HG02840 (cell line): Measurements from ENCODE around the gene ENOX2.
A peak's percentile ranks its signal among the peaks of the same experiment; 100 is the strongest.
"Not testable (repeated sequence)": the region's sequence is repeated elsewhere in the genome, so short reads cannot be mapped to it uniquely, and the experiment has no call there.

Experiments used
- ATAC-seq: cut with Tn5 transposase; IDR thresholded peaks from one replicate; pipeline ENCODE4 v1.9.1; 2021; ENCODE audit warnings: mild to moderate bottlenecking, moderate library complexity, moderate number of reproducible peaks; ENCODE audit not compliant: unreplicated experiment, low FRiP score

Gene ENOX2, protein sequence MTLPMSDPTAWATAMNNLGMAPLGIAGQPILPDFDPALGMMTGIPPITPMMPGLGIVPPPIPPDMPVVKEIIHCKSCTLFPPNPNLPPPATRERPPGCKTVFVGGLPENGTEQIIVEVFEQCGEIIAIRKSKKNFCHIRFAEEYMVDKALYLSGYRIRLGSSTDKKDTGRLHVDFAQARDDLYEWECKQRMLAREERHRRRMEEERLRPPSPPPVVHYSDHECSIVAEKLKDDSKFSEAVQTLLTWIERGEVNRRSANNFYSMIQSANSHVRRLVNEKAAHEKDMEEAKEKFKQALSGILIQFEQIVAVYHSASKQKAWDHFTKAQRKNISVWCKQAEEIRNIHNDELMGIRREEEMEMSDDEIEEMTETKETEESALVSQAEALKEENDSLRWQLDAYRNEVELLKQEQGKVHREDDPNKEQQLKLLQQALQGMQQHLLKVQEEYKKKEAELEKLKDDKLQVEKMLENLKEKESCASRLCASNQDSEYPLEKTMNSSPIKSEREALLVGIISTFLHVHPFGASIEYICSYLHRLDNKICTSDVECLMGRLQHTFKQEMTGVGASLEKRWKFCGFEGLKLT

DNA sequence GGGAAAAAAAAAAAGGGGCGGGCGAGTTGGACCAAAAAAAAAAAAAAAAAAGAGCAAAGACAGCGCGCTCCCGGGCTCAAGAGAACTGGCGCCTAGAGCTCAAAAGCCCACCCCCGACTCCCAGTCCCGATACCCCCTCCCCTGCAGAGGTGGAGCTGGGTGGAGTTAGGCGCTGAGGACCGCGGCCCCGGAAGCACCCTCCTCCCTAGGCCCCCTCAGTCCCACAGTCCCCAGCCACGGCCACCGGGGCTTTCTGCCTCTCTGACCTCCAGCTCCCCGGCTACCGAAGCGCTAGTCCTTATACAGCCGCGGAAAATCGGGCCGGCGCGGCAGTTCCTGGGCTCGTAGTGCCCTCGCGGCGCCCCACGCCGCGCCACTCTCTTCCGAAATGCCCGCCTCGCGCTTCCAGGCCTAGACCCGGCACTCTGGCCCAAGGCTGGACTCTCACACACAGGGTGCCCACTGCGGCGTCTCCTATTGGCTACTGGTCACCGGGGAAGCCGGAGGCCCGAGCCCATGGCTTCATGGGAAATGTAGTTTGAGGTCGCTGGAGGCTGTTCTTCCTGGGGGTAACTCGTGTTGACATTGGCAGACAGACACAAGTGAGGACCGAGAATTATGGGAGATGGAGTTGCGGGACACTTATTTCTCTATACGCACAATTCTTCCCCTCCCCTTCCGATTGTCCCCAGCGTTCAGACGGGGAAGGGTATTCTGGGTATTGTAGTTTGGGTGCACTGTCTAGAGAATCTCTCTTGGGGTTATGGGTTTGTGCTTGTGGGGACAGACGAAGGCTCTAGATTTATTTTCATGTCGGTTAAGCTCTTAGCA is at the start of gene ENOX2:
TSS of gene ENOX2 (minus strand) at position 427 of the 831 bp plus-strand sequence. CDS start 199,993 bp downstream, outside the sequence.
- ATAC-seq: peak; percentile 99

DNA sequence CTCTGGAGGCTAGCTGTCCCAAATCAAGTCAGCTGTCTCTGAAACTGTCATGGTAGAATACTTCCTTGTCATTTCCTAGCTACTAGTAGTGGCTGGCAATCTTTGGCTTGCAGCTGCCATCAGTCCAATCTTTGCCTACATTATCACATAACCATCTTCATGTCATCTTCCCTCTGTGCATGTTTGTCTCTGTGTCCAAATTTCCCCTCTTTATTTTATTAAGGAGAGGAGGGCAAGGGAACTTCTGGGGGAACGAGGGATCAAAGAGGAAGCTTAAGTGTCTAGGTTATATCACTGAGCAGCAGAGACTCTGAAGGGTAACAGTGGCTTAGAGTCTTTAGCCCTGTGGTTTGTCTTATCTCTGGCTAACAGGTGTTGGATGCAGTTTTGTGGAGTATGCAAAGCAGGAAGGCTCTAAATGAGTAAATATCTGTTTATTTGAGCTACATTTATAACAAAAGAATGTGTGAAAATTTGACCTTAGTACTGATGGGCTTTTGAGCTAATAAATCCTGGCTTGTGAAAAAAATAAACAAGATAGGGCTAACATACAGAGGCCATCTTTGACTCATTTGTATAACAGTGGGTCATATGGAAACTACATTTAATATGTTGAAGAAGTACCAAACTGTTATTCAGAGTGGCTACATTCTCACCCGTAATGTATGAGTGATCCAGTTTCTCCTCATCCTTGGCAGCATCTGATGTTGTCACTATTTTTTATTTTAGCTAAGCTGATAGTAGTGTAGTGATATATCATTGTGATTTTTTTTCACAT is 49.4 kb upstream of the ENOX2 start:
- peak; percentile 97 for ATAC-seq

DNA sequence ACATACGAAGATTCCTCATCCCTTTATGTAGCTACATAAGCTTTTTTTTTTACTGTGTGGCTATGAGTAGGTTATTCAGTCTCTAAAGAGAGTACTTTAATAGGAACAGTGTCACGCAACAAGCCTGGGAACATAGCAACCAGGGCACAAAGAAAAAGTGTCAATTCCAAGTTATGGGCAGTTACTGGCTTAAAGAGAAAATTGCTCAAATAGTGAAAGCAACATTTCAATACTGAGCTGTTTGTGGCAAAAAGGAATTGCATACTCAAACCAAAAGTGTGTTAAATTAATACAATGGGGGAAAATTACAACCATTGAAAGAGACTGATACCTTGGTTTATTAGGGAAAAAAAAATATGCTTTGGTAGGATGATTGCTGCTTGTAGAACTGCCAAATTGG is 41.2 kb upstream of the ENOX2 start:
- no peak for ATAC-seq

DNA sequence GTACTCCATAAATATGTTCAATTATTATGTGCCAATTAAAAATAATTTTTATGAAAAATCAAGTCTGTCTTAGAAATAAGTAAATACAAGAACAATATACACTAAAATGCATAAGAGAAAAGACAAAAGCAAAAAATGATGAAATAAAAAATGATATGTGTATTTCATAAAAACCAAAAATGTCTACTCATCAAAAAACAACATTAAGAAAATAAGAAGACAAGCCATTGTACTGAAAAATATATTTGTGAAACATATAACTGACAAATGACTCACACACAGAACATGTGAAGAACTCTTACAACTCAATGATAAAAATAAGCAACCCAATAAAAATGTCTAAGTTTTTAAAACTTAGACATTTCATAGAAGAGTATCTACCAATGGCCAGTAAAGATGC is 34.1 kb upstream of the ENOX2 start:
- ATAC-seq: no peak

DNA sequence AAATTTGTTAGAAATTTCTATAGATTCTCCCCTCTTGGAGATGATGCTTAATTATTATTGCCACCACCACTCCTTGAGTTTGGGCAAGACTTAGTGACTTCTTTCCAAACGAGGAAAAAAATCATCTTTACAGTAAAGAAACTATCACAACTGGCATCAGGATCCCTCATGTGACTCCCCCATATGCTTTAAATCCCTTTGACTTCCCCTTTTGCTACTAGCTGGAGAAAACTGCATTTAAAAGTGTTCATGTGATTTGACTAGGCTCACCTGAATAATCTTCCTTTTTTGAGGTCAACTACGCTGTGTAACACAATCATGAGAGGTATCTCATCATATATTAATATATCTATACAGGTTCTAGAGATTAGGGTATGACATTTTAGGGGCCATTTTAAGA is 30.3 kb upstream of the ENOX2 start:
- no peak for ATAC-seq

DNA sequence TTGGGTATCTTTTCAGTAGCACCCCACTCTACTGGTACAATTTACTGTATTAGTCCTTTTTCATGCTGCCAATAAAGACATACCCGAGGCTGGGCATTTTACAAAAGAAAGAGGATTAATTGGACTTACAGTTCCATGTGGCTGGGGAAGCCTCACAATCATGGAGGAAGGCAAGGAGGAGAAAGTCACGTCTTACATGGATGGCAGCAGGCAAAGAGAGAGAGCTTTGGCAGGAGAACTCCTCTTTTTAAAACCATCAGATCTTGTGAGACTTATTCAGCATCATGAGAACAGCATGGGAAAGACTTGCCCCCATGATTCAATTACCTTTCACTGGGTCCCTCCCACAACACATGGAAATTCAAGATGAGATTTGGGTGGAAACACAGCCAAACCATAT is 17.4 kb upstream of the ENOX2 start:
- not testable (repeated sequence) for ATAC-seq

DNA sequence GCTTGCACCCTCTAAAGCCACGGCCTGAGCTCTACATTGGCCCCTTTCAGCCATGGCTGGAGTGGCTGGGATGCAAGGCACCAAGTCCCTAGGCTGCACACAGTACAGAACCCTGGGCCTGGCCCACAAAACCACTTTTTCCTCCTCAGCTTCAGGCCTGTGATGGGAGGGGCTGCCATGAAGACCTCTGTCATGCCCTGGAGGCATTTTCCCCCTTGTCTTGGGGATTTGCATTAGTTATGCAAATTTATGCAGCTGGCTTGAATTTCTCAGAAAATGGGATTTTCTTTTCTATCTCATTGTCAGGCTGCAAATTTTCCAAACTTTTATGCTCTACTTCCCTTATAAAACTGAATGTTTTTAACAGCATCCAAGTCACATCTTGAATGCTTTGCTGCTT is 16.7 kb upstream of the ENOX2 start:
- ATAC-seq: not testable (repeated sequence)

DNA sequence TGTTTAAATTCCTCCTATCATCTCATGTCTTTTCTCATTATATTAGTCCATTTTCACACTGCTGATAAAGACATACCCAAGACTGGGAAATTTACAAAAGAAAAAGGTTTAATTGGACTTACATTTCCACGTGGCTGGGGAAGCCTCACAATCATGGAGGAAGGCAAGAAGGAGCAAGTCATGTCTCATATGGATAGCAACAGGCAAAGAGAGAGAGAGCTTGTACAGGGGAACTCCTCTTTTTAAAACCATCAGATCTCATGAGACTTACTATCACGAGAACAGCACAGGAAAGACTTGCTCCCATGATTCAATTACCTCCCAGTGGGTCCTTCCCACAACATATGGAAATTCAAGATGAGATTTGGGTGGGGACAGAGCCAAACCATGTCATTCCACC is 15.5 kb upstream of the ENOX2 start:
- not testable (repeated sequence) for ATAC-seq

DNA sequence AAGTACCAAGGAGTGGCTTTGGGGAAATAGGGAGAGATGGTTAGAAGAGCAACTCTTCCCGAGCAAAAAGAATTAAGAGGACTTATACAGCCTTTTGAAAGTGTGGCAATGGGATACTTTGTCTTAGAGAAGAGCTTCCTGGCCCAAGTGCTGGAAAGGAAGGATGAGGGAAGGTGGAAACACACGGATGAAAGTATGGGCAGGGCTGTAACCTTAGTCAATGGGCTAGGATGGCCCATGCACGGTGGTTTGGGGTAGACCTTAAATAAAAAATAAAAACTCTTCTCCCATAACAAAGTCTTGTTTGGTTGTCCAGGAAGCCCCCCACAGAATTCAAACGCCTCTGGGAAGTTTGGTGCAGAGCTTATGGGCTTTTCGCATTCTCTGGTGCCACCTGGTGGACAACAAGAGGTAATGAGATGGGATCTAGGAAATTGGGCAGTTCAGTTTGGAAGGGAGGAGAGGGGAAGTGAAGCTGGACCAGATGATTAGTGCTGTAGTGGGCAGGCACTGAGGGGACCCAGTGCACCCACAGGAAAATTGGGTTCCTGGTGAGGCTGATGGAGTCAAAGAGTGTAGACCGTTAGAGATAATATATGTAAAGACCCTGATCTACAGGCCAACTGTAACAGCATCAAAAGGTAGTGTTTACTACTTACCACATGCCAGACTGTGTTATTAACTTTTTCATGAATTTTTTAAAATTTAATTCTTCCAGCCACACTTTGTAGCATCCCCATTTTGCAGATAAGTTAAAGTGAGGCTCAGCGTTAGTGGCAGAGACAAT is 13.8 kb upstream of the ENOX2 start:
- ATAC-seq: no peak

DNA sequence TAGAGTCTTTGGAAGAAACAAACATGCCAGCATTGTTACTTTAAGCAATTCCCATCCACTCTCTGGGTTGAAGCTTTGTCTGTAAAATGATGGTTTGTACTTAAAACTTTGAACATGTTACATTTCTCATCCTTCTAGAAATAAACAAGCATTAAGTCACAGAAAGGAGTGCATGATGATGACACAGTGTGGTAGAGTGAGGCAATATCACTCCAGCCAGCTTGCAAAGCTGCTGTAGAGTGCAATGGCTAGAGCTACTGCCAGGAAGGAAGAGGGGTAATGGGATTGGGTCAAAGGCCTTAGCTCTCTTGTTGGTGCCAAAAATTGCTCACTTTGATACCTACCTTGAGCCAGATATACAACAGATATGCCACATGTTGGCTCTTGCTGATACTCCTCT is 12.3 kb upstream of the ENOX2 start:
- no peak for ATAC-seq

DNA sequence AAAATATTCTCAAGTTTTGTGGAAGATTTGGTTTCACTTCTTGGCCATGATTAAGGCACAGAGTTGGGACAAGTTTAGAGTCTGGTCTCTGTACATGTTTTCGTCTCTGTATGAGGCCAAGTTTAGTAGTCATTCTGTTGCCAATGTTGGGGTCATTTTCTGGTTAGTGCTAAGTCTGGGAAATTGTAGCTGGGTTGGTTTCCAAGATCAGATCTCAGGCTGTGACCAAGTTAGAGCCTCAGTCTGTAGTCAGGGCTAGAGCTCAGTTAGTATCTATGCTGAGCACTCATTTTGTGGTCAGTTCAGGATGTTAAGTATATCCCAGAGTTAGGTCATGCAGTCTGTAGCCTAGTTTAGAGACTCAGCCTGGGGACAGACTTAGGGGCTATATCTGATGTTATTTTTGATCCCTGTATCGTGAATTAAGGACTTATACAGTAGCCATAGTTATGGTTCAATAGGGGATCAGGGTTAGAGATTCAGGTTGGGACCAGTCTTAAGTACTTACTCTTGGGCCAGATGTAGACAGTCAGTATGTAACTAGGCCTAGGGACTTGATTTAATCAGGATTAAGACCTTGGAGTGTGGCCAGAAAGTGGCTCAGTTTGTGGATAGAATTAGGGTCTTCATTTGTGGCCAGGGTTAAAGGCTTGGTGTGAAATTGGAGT is 6.6 kb upstream of the ENOX2 start:
- ATAC-seq: no peak

DNA sequence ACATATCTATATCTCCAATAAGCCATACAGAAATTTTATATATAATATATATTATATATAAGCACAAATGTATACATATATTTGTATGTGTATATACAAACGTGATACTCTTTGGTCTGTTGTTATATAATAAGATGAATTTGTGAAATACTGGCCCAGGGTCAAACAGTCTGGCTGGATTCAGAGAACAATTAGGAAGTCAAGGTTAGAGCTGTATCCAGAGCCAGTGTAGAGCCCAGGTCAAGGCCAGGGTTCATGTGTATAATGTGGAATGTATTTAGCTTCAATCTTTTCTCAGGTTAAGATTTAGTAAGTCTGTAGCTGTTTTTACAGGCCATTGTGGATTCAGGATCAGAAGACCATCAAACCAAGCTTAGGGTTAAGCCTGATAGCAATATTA is 3.8 kb upstream of the ENOX2 start:
- ATAC-seq: no peak

DNA sequence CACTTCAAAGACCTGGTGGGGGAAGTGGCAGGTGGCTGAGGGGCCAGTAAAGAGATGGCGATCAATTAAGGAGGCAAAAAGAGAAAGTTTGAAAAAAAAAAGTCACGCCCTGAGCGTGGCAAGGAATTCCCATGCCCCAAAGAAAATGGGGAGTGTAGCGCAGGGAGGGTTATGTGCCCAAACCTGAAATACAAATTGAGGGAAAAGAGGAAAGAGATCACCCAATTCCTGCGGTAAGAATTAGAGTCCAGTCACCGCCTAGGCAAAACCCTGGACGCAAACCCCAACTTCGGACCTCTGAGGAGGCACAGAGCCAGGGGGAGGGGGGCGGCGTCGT is 595 bp downstream of the ENOX2 start:
- no peak for ATAC-seq

DNA sequence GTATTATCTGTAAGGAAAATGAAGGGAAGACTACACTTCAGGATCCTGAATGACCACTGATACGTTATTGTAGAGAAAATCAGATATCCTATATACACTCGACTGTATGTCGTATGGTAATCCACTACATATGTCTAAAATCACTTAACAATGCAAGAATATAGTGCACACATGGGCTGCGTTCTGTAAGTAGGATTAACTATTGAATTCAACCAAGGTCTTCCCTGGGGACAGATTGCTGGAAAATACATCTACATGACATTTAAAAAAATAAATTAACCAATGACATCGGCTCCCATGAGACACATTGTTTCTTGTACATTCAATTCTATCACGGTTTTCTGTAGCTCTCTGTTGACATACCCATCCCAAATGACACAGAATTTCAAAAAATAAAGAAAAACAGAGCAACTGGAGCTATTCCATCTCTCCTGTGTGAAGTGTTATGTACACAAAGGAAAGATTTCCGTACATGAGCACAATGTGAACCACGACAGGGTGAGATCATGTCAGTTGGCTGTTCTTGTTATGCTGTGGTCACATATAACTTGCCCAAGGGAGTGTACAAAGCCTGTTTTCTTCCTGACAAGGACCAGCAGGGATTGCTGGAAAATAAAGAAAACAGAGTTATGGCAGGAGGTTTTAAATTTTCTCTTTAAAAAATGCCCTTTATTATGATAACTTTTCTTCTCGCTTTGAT is 6.1 kb downstream of the ENOX2 start:
- ATAC-seq: no peak

DNA sequence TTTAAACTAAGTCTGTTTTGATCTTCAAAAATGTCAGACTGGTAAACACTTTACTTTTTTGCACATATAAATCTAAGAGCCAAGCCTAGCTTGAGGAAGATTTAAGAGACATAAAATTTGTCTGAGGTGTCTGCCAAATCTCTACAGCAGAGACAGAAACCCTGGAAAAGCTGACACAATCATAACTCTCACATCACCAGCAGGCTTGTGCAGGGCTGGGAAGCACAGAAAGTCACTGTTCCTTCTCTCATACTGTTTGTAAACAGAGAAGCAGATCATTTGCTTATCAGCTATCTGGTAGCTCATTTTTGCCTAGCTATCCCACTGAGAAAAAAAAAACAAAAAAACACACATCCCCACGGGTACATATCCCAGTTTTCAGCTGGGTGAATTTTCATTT is 7.0 kb downstream of the ENOX2 start:
- no peak for ATAC-seq

DNA sequence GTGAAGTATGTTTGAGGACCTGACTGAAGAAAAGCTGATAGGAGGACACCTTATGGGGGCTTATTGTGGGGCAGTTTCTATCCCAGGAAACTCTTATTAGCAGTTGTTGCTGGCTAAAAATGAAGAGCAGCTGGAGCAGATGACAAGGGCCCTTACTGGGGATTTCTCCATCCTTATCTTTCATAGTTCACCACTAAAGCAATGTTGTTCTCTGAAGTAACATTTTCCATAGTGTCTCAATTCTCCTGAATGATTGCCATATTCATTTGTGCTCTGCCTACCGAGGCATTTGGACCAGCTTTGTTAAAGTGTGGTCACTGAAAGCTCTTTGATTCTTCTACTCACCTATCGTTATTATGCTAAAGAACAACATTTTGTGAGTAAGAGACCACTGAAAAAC is 7.7 kb downstream of the ENOX2 start:
- no peak for ATAC-seq

DNA sequence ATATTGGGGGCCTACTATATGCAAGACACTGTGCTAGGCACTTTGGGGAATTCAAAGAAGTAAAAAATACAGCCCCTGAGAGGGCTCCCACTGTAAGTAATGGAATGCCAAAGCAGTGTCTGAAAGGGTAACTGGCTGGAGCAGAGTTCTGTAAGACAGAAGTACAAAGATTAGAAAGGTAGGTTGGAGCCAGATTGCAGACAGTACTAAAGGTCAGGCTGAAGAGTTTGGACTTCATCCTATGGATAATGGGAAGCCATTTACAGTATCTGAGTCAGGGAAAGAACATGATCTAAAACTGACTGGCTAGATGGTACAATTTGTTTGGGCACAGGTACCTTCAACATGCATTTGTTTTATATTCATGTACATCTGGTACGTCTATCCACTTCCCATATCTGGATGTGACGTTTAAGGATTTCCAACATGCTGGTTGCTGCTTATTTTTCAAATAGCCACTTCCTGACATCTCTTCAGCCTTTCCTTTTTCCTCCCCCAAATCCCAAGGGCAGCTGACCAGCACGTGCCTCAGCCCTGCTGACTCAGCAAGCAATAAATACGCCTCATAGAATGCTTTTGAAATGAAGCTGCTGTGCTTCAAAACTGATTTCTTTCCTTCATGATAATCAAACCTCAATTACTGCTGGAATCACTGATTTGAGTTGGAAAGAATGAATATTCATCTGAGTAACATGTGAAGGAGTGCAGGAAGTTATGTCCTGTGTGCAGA is 9.5 kb downstream of the ENOX2 start:
- ATAC-seq: no peak

DNA sequence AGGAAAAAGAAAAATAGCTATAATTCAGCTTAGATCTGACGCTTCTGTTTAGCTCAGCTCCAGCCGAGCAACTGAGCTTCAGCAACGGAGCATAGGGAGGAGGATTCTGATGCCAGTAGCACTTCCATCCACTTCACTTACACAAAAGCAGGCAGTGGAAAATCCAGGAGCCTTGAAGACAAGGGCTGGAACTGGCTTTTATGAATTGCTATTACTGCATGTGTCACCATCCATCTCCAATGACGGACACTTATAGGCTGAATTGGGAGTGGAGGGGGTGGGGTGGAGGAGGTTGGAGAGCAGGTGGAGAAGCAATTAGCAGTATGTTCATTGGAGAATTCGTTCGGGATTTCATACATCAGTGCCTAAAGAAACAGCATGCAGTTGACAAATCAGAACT is 15.6 kb downstream of the ENOX2 start:
- ATAC-seq: no peak
